NCI-H82 treated with DMSO at 0.1 percent for 48 hours (cell line): Measurements from ENCODE around the gene TRPC4.

ENCODE experiments used
- DNase-seq: peaks from one replicate; lab custom pipeline; 2025; ENCODE audit not compliant: unreplicated experiment; lab: John Stamatoyannopoulos, UW

TRPC4 gene

GRCh38 chr13:37729876-37730275, 139.7 kb downstream of the TRPC4 start:
- DNase-seq = no peak

GRCh38 chr13:37716420-37717195, 153.0 kb downstream of the TRPC4 start:
- no peak for DNase-seq

- no peak for DNase-seq
These were observed 154.0 kb downstream of the TRPC4 start for GRCh38 chr13:37715606-37716015.

- no peak for DNase-seq
These were observed 160.3 kb downstream of the TRPC4 start for GRCh38 chr13:37709318-37709717.

GRCh38 chr13:37707739-37708500, 161.7 kb downstream of the TRPC4 start:
- DNase-seq = no peak

- DNase-seq = peak; percentile 94
These were observed 163.5 kb downstream of the TRPC4 start for GRCh38 chr13:37706041-37706440.

GRCh38 chr13:37701972-37702371, 167.6 kb downstream of the TRPC4 start:
- DNase-seq = no peak

GRCh38 chr13:37701306-37701705, 168.3 kb downstream of the TRPC4 start:
- DNase-seq = no peak

- DNase-seq = no peak
These were observed 168.7 kb downstream of the TRPC4 start for GRCh38 chr13:37700887-37701286.

- DNase-seq = no peak
These were observed 174.4 kb downstream of the TRPC4 start for GRCh38 chr13:37695200-37695599.

- no peak for DNase-seq
These were observed 179.2 kb downstream of the TRPC4 start for GRCh38 chr13:37690361-37690760.

- no peak for DNase-seq
These were observed 183.1 kb downstream of the TRPC4 start for GRCh38 chr13:37686501-37686900.

- no peak for DNase-seq
These were observed 184.4 kb downstream of the TRPC4 start for GRCh38 chr13:37685206-37685605.

- no peak for DNase-seq
These were observed 187.1 kb downstream of the TRPC4 start for GRCh38 chr13:37682496-37682895.

- DNase-seq = no peak
These were observed 188.1 kb downstream of the TRPC4 start for GRCh38 chr13:37681281-37682032.

- DNase-seq = no peak
These were observed 189.4 kb downstream of the TRPC4 start for GRCh38 chr13:37680137-37680536.

- DNase-seq = no peak
These were observed 190.5 kb downstream of the TRPC4 start for GRCh38 chr13:37679043-37679442.

GRCh38 chr13:37669845-37670244, 199.7 kb downstream of the TRPC4 start:
- DNase-seq = no peak

GRCh38 chr13:37667702-37668101, 201.9 kb downstream of the TRPC4 start:
- DNase-seq = no peak

- DNase-seq = no peak
These were observed 203.5 kb downstream of the TRPC4 start for GRCh38 chr13:37666036-37666435.

GRCh38 chr13:37665420-37665819, 204.2 kb downstream of the TRPC4 start:
- no peak for DNase-seq

GRCh38 chr13:37663724-37664123, 205.8 kb downstream of the TRPC4 start:
- DNase-seq = no peak
